Mammary epithelial cell (primary cell): ENCODE measurements around the gene BBIP1.

Experiments
- CTCF ChIP-seq, 2 donors: IDR thresholded peaks in 1 of 2; conservative IDR thresholded peaks in 1 of 2; 2 replicates each; pipeline ENCODE4 v1.5.1; 2011 to 2012; ENCODE audit warnings: inconsistent platforms in 2 of 2, low read length in 2 of 2, mild to moderate bottlenecking in 2 of 2, control low read depth in 1 of 2, low read depth in 1 of 2; ENCODE audit not compliant: insufficient read depth in 1 of 2; ENCODE audit errors: extremely low read depth in 1 of 2
- EZH2 ChIP-seq: IDR thresholded peaks from 2 replicates; pipeline ENCODE4 v1.6.1; 2012; ENCODE audit warnings: low read length, inconsistent platforms, borderline replicate concordance

- TF ChIP-seq CTCF (conservative IDR thresholded peaks at IDR 0.05 in 1 of 2, IDR thresholded peaks at IDR 0.05 in 1 of 2; ENCODE audit: extremely low read depth in 1 of 2, insufficient read depth in 1 of 2, low read depth in 1 of 2, low read length in 2 of 2) (no peak), EZH2 (no peak)
Measured at GRCh38 chr10:110915035-110915434, 3.9 kb downstream of the BBIP1 start.
